Endothelial cell of umbilical vein (primary cell): ENCODE measurements around the gene ARHGAP32. TPM values are rescaled to one million over a fixed set of nuclear protein-coding genes. Genes with fewer than 3 reads are reported as not detected.

Experiments used
- BruUV-seq: library from RNA; stranded (reverse); fragments of 400-500 nt; replicated peaks from 2 replicates; lab custom pipeline; 2021; lab: Mats Ljungman, UMichigan
- CTCF ChIA-PET: fragments of 300-600, 350-600 bp; sonication (Branson Sonifier 250); formaldehyde crosslinking; loops from one replicate; lab custom pipeline; 2021; ENCODE audit warnings: antibody characterized with exemption, inconsistent platforms; lab: Charles Lee
- POLR2A ChIA-PET: fragments of 300-600, 350-600 bp; sonication (Branson Sonifier 250); formaldehyde crosslinking; loops from one replicate; lab custom pipeline; 2021; ENCODE audit warnings: antibody characterized with exemption, inconsistent platforms; lab: Charles Lee
- DNase-seq: peaks from one replicate; pipeline ENCODE4 v3.0.0-alpha.2; 2011; ENCODE audit warnings: low read depth, low spot score
- FAIRE-seq: peaks from 2 replicates; lab custom pipeline; 2011; peaks lifted over from hg19 to GRCh38; lab: Jason Lieb, UNC
- H2AFZ ChIP-seq: 2 replicates; pipeline ENCODE4 v1.6.0; 2012; ENCODE audit warnings: low read depth, low read length, control low read depth, inconsistent platforms
- H3K27ac ChIP-seq: 2 replicates; pipeline ENCODE4 v1.5.1; 2011; ENCODE audit warnings: low read depth, mild to moderate bottlenecking, control low read depth, low read length, moderate library complexity; ENCODE audit not compliant: insufficient read depth
- H3K27me3 ChIP-seq, 2 experiments: 2 replicates each; pipeline versions ENCODE4 v1.6.0 to v1.6.1; 2011; ENCODE audit warnings: low read length in 2 of 2, mixed read lengths in 1 of 2; ENCODE audit not compliant: control insufficient read depth in 2 of 2, insufficient read depth in 2 of 2
- H3K36me3 ChIP-seq, 2 experiments: 2 replicates in 1 of 2; 3 replicates in 1 of 2; pipeline ENCODE4 v1.5.1; 2011; ENCODE audit warnings: low read length in 2 of 2, mild to moderate bottlenecking in 1 of 2, moderate library complexity in 1 of 2; ENCODE audit not compliant: control insufficient read depth in 2 of 2, insufficient read depth in 2 of 2; ENCODE audit errors: extremely low read depth in 1 of 2
- H3K4me1 ChIP-seq: 3 replicates; pipeline ENCODE4 v1.5.1; 2011; ENCODE audit warnings: mild to moderate bottlenecking, low read length; ENCODE audit not compliant: control insufficient read depth, insufficient read depth; ENCODE audit errors: extremely low read depth
- H3K4me2 ChIP-seq: 2 replicates; pipeline ENCODE4 v1.6.1; 2011; ENCODE audit warnings: low read length, control low read depth, mixed read lengths; ENCODE audit not compliant: insufficient read depth
- H3K4me3 ChIP-seq, 3 experiments: fragments of 200-600 bp in 1 of 3; sonication (generic), shearing (Covaris generic) in 1 of 3; replicated peaks in 1 of 3; 2 replicates each; pipeline ENCODE4 v1.5.1; 2011 to 2016; ENCODE audit warnings: control low read depth in 3 of 3, low read length in 3 of 3, mild to moderate bottlenecking in 2 of 3, inconsistent platforms in 1 of 3, low read depth in 1 of 3, moderate library complexity in 1 of 3; ENCODE audit not compliant: insufficient read depth in 1 of 3
- H3K79me2 ChIP-seq: 2 replicates; pipeline ENCODE4 v1.6.0; 2012; ENCODE audit warnings: low read length, inconsistent platforms; ENCODE audit not compliant: control insufficient read depth, insufficient read depth
- H3K9ac ChIP-seq: replicated peaks from 2 replicates; pipeline ENCODE3; 2011; ENCODE audit warnings: low read length, control low read depth; ENCODE audit not compliant: insufficient read depth; ENCODE audit errors: extremely low read depth
- H3K9me1 ChIP-seq: replicated peaks from 3 replicates; pipeline ENCODE4 v1.6.0; 2011; ENCODE audit warnings: mild to moderate bottlenecking, low read length; ENCODE audit not compliant: control insufficient read depth, insufficient read depth; ENCODE audit errors: extremely low read depth
- H3K9me3 ChIP-seq: replicated peaks from 2 replicates; pipeline ENCODE4 v1.5.1; 2012; ENCODE audit warnings: low read length, inconsistent platforms; ENCODE audit not compliant: control insufficient read depth, insufficient read depth
- H4K20me1 ChIP-seq: replicated peaks from 2 replicates; pipeline ENCODE3; 2011; ENCODE audit warnings: mild to moderate bottlenecking, low read length; ENCODE audit not compliant: control insufficient read depth, insufficient read depth; ENCODE audit errors: extremely low read depth
- CTCF ChIP-seq, 2 donors: IDR thresholded peaks; 1 replicate in 1 of 2; 2 replicates in 1 of 2; pipeline ENCODE4 v1.5.1; 2011; ENCODE audit warnings: low read length in 2 of 2, mild to moderate bottlenecking in 2 of 2, moderate library complexity in 2 of 2, control low read depth in 1 of 2, inconsistent platforms in 1 of 2, low read depth in 1 of 2; ENCODE audit not compliant: insufficient read depth in 1 of 2; ENCODE audit errors: extremely low read depth in 1 of 2
- EZH2 ChIP-seq: IDR thresholded peaks from 2 replicates; pipeline ENCODE4 v1.6.1; 2012; ENCODE audit warnings: borderline replicate concordance, low read depth, mild to moderate bottlenecking, moderate library complexity, low read length, inconsistent platforms; ENCODE audit not compliant: severe bottlenecking
- FOS ChIP-seq: IDR thresholded peaks from 2 replicates; pipeline ENCODE4 v1.6.1; 2011; ENCODE audit warnings: mild to moderate bottlenecking, low read length, moderate library complexity, borderline replicate concordance; ENCODE audit not compliant: insufficient read depth
- GATA2 ChIP-seq: IDR thresholded peaks from 2 replicates; pipeline ENCODE4 v1.7.0; 2011; ENCODE audit warnings: low read depth, mild to moderate bottlenecking, moderate library complexity, mixed read lengths, low read length; ENCODE audit not compliant: insufficient read length, insufficient read depth
- JUN ChIP-seq: IDR thresholded peaks from 2 replicates; pipeline ENCODE4 v1.6.1; 2011; ENCODE audit warnings: borderline replicate concordance, low read depth; ENCODE audit not compliant: insufficient read length, insufficient read depth
- MYC ChIP-seq: IDR thresholded peaks from one replicate; pipeline ENCODE4 v1.6.1; 2011; ENCODE audit warnings: mild to moderate bottlenecking, low read depth, low read length
- POLR2A ChIP-seq: IDR thresholded peaks from 2 replicates; pipeline ENCODE4 v1.6.1; 2012; ENCODE audit warnings: low read depth, mild to moderate bottlenecking, control low read depth, low read length
- POLR2AphosphoS5 ChIP-seq: IDR thresholded peaks from 2 replicates; pipeline ENCODE4 v1.6.1; 2012; ENCODE audit warnings: low read depth, mild to moderate bottlenecking, control low read depth, low read length, moderate library complexity; ENCODE audit not compliant: insufficient read depth
- dilution Hi-C: fragments of 300-500 bp; cut with MboI; formaldehyde crosslinking; loops from one replicate; pipeline ENCODE4 v1.15.0; 2019; ENCODE audit warnings: low sequenced_read_pairs; ENCODE audit not compliant: extremely low pct_ligation_motif_present
- intact Hi-C: fragments of 100-400 bp; cut with micrococcal nuclease; formaldehyde crosslinking; loops from one replicate; pipeline ENCODE4 v1.10.0; 2022
- polyA plus RNA-seq, 4 experiments: library from polyadenylated mRNA; depleted of rRNA in 3 of 4; stranded (reverse) in 3 of 4; unstranded in 1 of 4; fragments of >200 nt; gene quantifications; 2 replicates each; pipeline versions ENCODE4 v1.2.1 to v1.2.3, GENCODE V29; 2011 to 2012; ENCODE audit warnings: missing spikeins in 1 of 4
- total RNA-seq: library from RNA; stranded (reverse); gene quantifications from 2 replicates; pipeline ENCODE4 v1.2.3, GENCODE V29; 2021
- TF ChIP-seq, protein P1 (sequence below): IDR thresholded peaks from 2 replicates; pipeline ENCODE4 v1.6.1; 2011; ENCODE audit not compliant: insufficient read depth, insufficient read length

ARHGAP32 gene
- total and polyA plus RNA-seq, 2 donors (not counting 3 experiments of a cell fraction or from before 2014, with no cell fraction given): 3.4 to 9.1 TPM

- H3K27ac ChIP-seq: no peak overlapping the region
- ChIA-PET CTCF (no interaction called here), POLR2A (no interaction called here)
- dilution Hi-C loops (no loop called here), intact Hi-C loops (no loop called here)
- H2AFZ ChIP-seq: no peak overlapping the region
- H3K4me3 ChIP-seq: no peak overlapping the region
- peaks cover 5% of the 10 kb centered on the region for H3K4me1 ChIP-seq
- no peak for FAIRE-seq
- no TSS peak for BruUV-seq
- H4K20me1 ChIP-seq: no peaks in the 10 kb centered on the region
- H3K79me2 ChIP-seq: no peaks in the 10 kb centered on the region
- TF ChIP-seq JUN (no peak), GATA2 (no peak), CTCF (IDR thresholded peaks at IDR 0.05; ENCODE audit: extremely low read depth in 1 of 2, insufficient read depth in 1 of 2, low read depth in 1 of 2, low read length in 2 of 2) (no peak), POLR2AphosphoS5 (no peak), FOS (no peak), POLR2A (no peak), EZH2 (no peak), MYC (no peak)
- TF ChIP-seq, protein P1, sequence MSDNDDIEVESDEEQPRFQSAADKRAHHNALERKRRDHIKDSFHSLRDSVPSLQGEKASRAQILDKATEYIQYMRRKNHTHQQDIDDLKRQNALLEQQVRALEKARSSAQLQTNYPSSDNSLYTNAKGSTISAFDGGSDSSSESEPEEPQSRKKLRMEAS: no peak
- H3K36me3 ChIP-seq: no peaks in the 10 kb centered on the region
- H3K9me1 ChIP-seq: no peaks in the 10 kb centered on the region
- H3K27me3 ChIP-seq: no peaks in the 10 kb centered on the region
- DNase-seq: no peak
- no peaks in the 10 kb centered on the region for H3K9me3 ChIP-seq
- H3K4me2 ChIP-seq: no peak overlapping the region
- H3K9ac ChIP-seq: no peak overlapping the region
Measured at GRCh38 chr11:129018991-129019390, 173.1 kb downstream of the ARHGAP32 start.
